PFSK-1 (cell line): ENCODE data around the gene GNAT3.

ENCODE experiments used
- FOXP2 ChIP-seq: optimal IDR thresholded peaks from 2 replicates; pipeline ENCODE3; 2011; ENCODE audit warnings: borderline replicate concordance, control low read depth, inconsistent platforms; ENCODE audit not compliant: insufficient read depth; ENCODE audit errors: extremely low read length, extremely low read depth
- POLR2AphosphoS5 ChIP-seq: IDR thresholded peaks from 2 replicates; pipeline ENCODE4 v1.6.1; 2012; ENCODE audit warnings: low read depth, mild to moderate bottlenecking, control low read depth, low read length, moderate library complexity
- REST ChIP-seq, 2 experiments: IDR thresholded peaks; 2 replicates each; pipeline versions ENCODE4 v1.6.1 to v1.8.0; 2011 to 2012; ENCODE audit warnings: low read depth in 2 of 2, low read length in 2 of 2, control low read depth in 1 of 2, inconsistent platforms in 1 of 2, mild to moderate bottlenecking in 1 of 2, moderate library complexity in 1 of 2; ENCODE audit not compliant: insufficient read depth in 1 of 2
- SIN3A ChIP-seq: IDR thresholded peaks from 2 replicates; pipeline ENCODE4 v1.6.1; 2012; ENCODE audit warnings: mild to moderate bottlenecking, low read length, moderate library complexity, borderline replicate concordance; ENCODE audit not compliant: insufficient read depth
- TAF1 ChIP-seq: IDR thresholded peaks from 2 replicates; pipeline ENCODE4 v1.6.1; 2012; ENCODE audit warnings: low read length, control low read depth, borderline replicate concordance; ENCODE audit not compliant: insufficient read depth

GNAT3 gene

GRCh38 chr7:80515298-80515697 is 3.4 kb upstream of the GNAT3 start:
- no peak for TF ChIP-seq SIN3A
- TF ChIP-seq POLR2AphosphoS5, result no peak
- TF ChIP-seq FOXP2, result no peak
- no peak for TF ChIP-seq TAF1
- no peak for TF ChIP-seq REST (IDR thresholded peaks at IDR 0.05; ENCODE audit: insufficient read depth in 1 of 2, low read depth in 2 of 2, low read length in 2 of 2)

GRCh38 chr7:80510021-80510420 is 1.8 kb downstream of the GNAT3 start:
- no peak for TF ChIP-seq REST (IDR thresholded peaks at IDR 0.05; ENCODE audit: insufficient read depth in 1 of 2, low read depth in 2 of 2, low read length in 2 of 2)
- no peak for TF ChIP-seq POLR2AphosphoS5
- TF ChIP-seq SIN3A, result no peak

GRCh38 chr7:80508440-80508839 is 3.4 kb downstream of the GNAT3 start:
- TF ChIP-seq FOXP2 (no peak), SIN3A (no peak), TAF1 (no peak), REST (IDR thresholded peaks at IDR 0.05; ENCODE audit: insufficient read depth in 1 of 2, low read depth in 2 of 2, low read length in 2 of 2) (no peak), POLR2AphosphoS5 (no peak)

- TF ChIP-seq REST (IDR thresholded peaks at IDR 0.05; ENCODE audit: insufficient read depth in 1 of 2, low read depth in 2 of 2, low read length in 2 of 2) (no peak), SIN3A (no peak), TAF1 (no peak), FOXP2 (no peak)
Measured at GRCh38 chr7:80505900-80506500, 5.9 kb downstream of the GNAT3 start.

- TF ChIP-seq SIN3A (no peak), FOXP2 (no peak), TAF1 (no peak), POLR2AphosphoS5 (no peak), REST (IDR thresholded peaks at IDR 0.05; ENCODE audit: insufficient read depth in 1 of 2, low read depth in 2 of 2, low read length in 2 of 2) (no peak)
Measured at GRCh38 chr7:80500325-80500724, 11.5 kb downstream of the GNAT3 start.
